KMS-11 (cell line): ENCODE results near the gene FPR3.

Experiments used
- H2AFZ ChIP-seq: fragments of 200-600 bp; sonication (generic); 2 replicates; pipeline ENCODE4 v1.6.1; 2016; ENCODE audit warnings: antibody characterized with exemption, mixed run types, low read depth
- H3K27ac ChIP-seq: fragments of 200-600 bp; sonication (generic); 2 replicates; pipeline ENCODE4 v1.6.1; 2016; ENCODE audit warnings: mild to moderate bottlenecking, mixed run types
- H3K27me3 ChIP-seq: fragments of 200-600 bp; sonication (generic); 2 replicates; pipeline ENCODE4 v1.6.1; 2017; ENCODE audit warnings: mild to moderate bottlenecking, low read depth, mixed run types, moderate library complexity; ENCODE audit not compliant: insufficient read depth
- H3K36me3 ChIP-seq: fragments of 200-600 bp; sonication (generic); 2 replicates; pipeline ENCODE4 v1.6.1; 2017; ENCODE audit warnings: mild to moderate bottlenecking, mixed run types; ENCODE audit not compliant: insufficient read depth
- H3K4me1 ChIP-seq: fragments of 200-600 bp; sonication (generic); 2 replicates; pipeline ENCODE4 v1.6.1; 2016; ENCODE audit warnings: mild to moderate bottlenecking, low read depth, mixed run types; ENCODE audit not compliant: poor library complexity, severe bottlenecking
- H3K4me2 ChIP-seq: fragments of 200-600 bp; sonication (generic); 2 replicates; pipeline ENCODE4 v1.7.0; 2016; ENCODE audit warnings: mild to moderate bottlenecking, mixed run types
- H3K4me3 ChIP-seq: fragments of 200-600 bp; sonication (generic); IDR thresholded peaks from 2 replicates; pipeline ENCODE4 v1.6.1; 2017; ENCODE audit warnings: low read depth, low read length, mixed read lengths; ENCODE audit not compliant: insufficient read depth
- H3K79me2 ChIP-seq: fragments of 200-600 bp; sonication (generic); 2 replicates; pipeline ENCODE4 v1.6.1; 2016; ENCODE audit warnings: low read depth, mixed run types; ENCODE audit not compliant: insufficient read depth
- H3K9ac ChIP-seq: fragments of 200-600 bp; sonication (generic); 2 replicates; pipeline ENCODE4 v1.6.1; 2016; ENCODE audit warnings: mild to moderate bottlenecking, mixed run types
- H4K20me1 ChIP-seq: fragments of 200-600 bp; sonication (generic); 2 replicates; pipeline ENCODE4 v1.6.1; 2016; ENCODE audit warnings: mild to moderate bottlenecking, mixed run types; ENCODE audit not compliant: insufficient read depth
- TF ChIP-seq, protein P1 (sequence below): fragments of 200-600 bp; sonication (generic); conservative IDR thresholded peaks from 2 replicates; pipeline ENCODE4 v1.6.1; 2017; ENCODE audit warnings: low read depth, mild to moderate bottlenecking, antibody characterized with exemption, low read length, moderate library complexity, mixed read lengths

Gene FPR3

DNA sequence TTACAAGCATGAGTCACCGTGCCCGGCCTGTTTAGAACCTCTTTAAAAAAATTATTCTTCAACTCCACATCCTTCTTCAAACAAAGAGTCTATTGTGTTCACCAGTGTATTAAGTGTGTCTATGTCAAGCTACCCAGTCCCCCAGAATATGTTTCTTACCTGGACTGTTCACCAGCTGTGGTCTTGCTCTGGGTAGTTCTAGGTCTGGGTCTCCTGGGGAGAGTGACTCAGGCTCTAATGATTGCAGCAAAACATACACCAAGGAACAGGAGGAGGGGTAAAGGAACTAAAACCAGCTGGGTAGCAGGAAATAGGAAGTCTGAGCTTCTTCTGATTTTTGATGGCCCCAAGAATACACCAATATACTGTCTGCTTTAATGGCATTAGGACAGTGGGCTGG lies 43.3 kb upstream of the FPR3 start, which contains the start of gene FPR1:
Gene FPR1, minus strand, starts transcription at position 224 of the 400 bp plus-strand sequence. CDS start 4,884 bp downstream, outside the sequence.
- TF ChIP-seq, protein P1, sequence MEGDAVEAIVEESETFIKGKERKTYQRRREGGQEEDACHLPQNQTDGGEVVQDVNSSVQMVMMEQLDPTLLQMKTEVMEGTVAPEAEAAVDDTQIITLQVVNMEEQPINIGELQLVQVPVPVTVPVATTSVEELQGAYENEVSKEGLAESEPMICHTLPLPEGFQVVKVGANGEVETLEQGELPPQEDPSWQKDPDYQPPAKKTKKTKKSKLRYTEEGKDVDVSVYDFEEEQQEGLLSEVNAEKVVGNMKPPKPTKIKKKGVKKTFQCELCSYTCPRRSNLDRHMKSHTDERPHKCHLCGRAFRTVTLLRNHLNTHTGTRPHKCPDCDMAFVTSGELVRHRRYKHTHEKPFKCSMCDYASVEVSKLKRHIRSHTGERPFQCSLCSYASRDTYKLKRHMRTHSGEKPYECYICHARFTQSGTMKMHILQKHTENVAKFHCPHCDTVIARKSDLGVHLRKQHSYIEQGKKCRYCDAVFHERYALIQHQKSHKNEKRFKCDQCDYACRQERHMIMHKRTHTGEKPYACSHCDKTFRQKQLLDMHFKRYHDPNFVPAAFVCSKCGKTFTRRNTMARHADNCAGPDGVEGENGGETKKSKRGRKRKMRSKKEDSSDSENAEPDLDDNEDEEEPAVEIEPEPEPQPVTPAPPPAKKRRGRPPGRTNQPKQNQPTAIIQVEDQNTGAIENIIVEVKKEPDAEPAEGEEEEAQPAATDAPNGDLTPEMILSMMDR: no peak
- H3K4me3 ChIP-seq: no peak within 1 kb of the TSS
- no peaks in the 10 kb centered on the region for H3K79me2 ChIP-seq
- H3K36me3 ChIP-seq: no peaks in the 10 kb centered on the region
- no peak within 1 kb of the TSS for H2AFZ ChIP-seq
- no peaks in the 10 kb centered on the region for H3K27me3 ChIP-seq
- no peaks in the 10 kb centered on the region for H3K4me1 ChIP-seq
- no peak within 1 kb of the TSS for H3K27ac ChIP-seq
- H4K20me1 ChIP-seq: no peaks in the 10 kb centered on the region
- H3K4me2 ChIP-seq: no peak within 1 kb of the TSS
- no peak within 1 kb of the TSS for H3K9ac ChIP-seq

DNA sequence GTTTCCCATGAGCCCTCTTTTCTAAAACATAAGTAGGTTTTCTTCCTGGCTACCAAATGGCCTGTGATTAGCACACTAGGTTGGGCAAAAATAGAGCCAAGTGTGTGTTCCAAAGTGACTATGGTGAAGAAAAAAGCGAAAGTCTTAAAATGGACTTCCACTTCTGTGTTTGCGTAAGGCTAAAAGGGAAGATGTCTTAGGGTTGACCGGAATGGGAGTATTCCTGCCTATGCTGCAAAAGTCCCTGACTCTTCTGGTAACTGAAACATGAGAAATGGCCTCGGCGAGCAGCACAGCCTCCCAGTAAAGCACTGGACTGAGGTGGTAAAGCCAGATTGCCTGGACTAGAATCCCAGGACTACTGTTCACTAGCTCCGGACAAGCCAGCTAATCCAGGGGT lies 40.8 kb upstream of the FPR3 start:
- no peaks in the 10 kb centered on the region for H4K20me1 ChIP-seq
- no peak overlapping the region for H2AFZ ChIP-seq
- H3K9ac ChIP-seq: no peak overlapping the region
- H3K4me3 ChIP-seq: no peak overlapping the region
- no peaks in the 10 kb centered on the region for H3K27me3 ChIP-seq
- TF ChIP-seq, protein P1: no peak
- H3K4me1 ChIP-seq: no peaks in the 10 kb centered on the region
- no peak overlapping the region for H3K4me2 ChIP-seq
- no peaks in the 10 kb centered on the region for H3K79me2 ChIP-seq
- no peaks in the 10 kb centered on the region for H3K36me3 ChIP-seq
- H3K27ac ChIP-seq: no peak overlapping the region

DNA sequence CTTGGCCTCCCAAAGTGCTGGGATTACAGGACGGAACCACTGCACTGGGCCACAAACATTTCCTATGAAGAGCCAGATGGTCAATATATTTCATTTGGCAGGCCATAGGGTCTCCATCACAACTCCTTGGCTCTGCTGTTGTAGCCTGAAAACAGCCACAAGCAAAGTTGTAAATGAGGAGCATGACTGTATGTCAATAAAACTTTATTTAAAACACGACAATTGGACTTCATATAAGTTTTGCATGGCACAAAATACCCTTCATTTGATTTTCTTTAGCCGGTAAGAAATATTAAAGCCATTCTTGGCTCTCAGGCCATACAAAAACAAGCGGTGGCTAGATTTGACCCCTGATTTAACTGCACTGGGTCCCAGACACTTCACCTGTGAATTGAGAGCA lies 40.2 kb upstream of the FPR3 start:
- TF ChIP-seq, protein P1: no peak
- H3K4me3 ChIP-seq: no peak overlapping the region
- no peak overlapping the region for H2AFZ ChIP-seq
- no peak overlapping the region for H3K4me2 ChIP-seq
- H3K9ac ChIP-seq: no peak overlapping the region
- H3K36me3 ChIP-seq: no peaks in the 10 kb centered on the region
- no peaks in the 10 kb centered on the region for H3K79me2 ChIP-seq
- no peak overlapping the region for H3K27ac ChIP-seq
- no peaks in the 10 kb centered on the region for H3K27me3 ChIP-seq
- H3K4me1 ChIP-seq: no peaks in the 10 kb centered on the region
- H4K20me1 ChIP-seq: no peaks in the 10 kb centered on the region

DNA sequence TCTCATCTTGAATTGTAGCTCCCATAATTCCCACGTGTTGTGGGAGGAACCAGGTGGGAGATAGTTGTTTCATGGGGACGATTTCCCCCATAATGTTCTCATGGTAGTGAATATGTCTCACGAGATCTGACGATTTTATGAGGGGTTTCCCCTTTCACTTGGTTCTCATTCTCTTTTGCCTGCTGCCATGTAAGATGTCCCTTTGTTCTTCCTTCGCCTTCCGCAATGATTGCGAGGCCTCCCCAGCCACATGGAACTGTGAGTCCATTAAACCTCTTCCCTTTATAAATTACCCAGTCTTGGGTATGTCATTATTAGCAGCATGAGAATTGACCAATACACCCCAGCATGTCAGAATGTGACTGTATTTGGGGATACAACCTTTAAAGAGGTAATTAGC lies 39.4 kb upstream of the FPR3 start:
- Histone ChIP-seq H3K36me3 (no peaks in the 10 kb centered on the region), H3K4me2 (no peak overlapping the region), H3K27me3 (no peaks in the 10 kb centered on the region), H2AFZ (no peak overlapping the region), H3K4me1 (no peaks in the 10 kb centered on the region), H4K20me1 (no peaks in the 10 kb centered on the region), H3K4me3 (no peak overlapping the region), H3K79me2 (no peaks in the 10 kb centered on the region), H3K9ac (no peak overlapping the region), H3K27ac (no peak overlapping the region)
- TF ChIP-seq, protein P1: no peak
